K562 (cell line): Measurements from ENCODE around the gene WDPCP.
"Not testable (repeated sequence)": the region's sequence is repeated elsewhere in the genome, so short reads cannot be mapped to it uniquely, and the experiment has no call there.

Experiments
- CREB1 ChIP-seq, 2 experiments: sonication (generic) in 1 of 2; formaldehyde crosslinking in 1 of 2; IDR thresholded peaks; 2 replicates each; pipeline versions ENCODE4 v1.6.1 to v1.8.0; 2012 to 2022; ENCODE audit warnings: inconsistent platforms in 1 of 2, mild to moderate bottlenecking in 1 of 2, missing genetic modification reagents in 1 of 2, moderate library complexity in 1 of 2
- CTCF ChIP-seq, 3 experiments: IDR thresholded peaks in 2 of 3; conservative IDR thresholded peaks in 1 of 3; 2 replicates each; pipeline ENCODE4 v1.5.1; 2011 to 2012; ENCODE audit warnings: low read length in 3 of 3, mild to moderate bottlenecking in 3 of 3, control low read depth in 2 of 3, improper control_type of control experiment in 1 of 3, inconsistent platforms in 1 of 3, low read depth in 1 of 3, mixed read lengths in 1 of 3, moderate library complexity in 1 of 3; ENCODE audit not compliant: insufficient read depth in 2 of 3
- E2F3 ChIP-seq: fragments of 250-450 bp; sonication (Bioruptor Pico); IDR thresholded peaks from 2 replicates; pipeline ENCODE4 v1.4.0; 2020; ENCODE audit warnings: mild to moderate bottlenecking
- HNRNPL ChIP-seq: fragments of 200-400 bp; formaldehyde crosslinking; IDR thresholded peaks from 2 replicates; pipeline ENCODE4 v1.6.1; 2017; ENCODE audit warnings: low read depth, mild to moderate bottlenecking, low read length
- JUN ChIP-seq, 2 experiments: sonication (generic) in 1 of 2; formaldehyde crosslinking in 1 of 2; IDR thresholded peaks; 2 replicates each; pipeline versions ENCODE4 v1.6.1 to v1.8.0; 2012 to 2022; ENCODE audit warnings: borderline replicate concordance in 2 of 2, mild to moderate bottlenecking in 2 of 2, improper control_type of control experiment in 1 of 2, low read depth in 1 of 2, low read length in 1 of 2, missing genetic modification reagents in 1 of 2
- KLF6 ChIP-seq: fragments of 250-450 bp; sonication (Bioruptor Pico); IDR thresholded peaks from 2 replicates; pipeline ENCODE4 v1.4.0; 2020; ENCODE audit warnings: mild to moderate bottlenecking, moderate library complexity, borderline replicate concordance
- NFXL1 ChIP-seq: fragments of 450-650 bp; formaldehyde crosslinking; IDR thresholded peaks from 2 replicates; pipeline ENCODE4 v1.4.0; 2021; ENCODE audit warnings: mild to moderate bottlenecking
- ZBTB7A ChIP-seq: IDR thresholded peaks from 2 replicates; pipeline ENCODE4 v1.6.1; 2011; ENCODE audit warnings: low read depth, mild to moderate bottlenecking, low read length, moderate library complexity, borderline replicate concordance; ENCODE audit not compliant: control insufficient read depth
- ZEB2 ChIP-seq: fragments of 450-650 bp; IDR thresholded peaks from 2 replicates; pipeline ENCODE4 v1.6.1; 2016
- ZFX ChIP-seq: sonication (generic); formaldehyde crosslinking; IDR thresholded peaks from 2 replicates; pipeline ENCODE4 v1.8.0; 2022; ENCODE audit warnings: mild to moderate bottlenecking, missing genetic modification reagents, moderate library complexity
- ZNF124 ChIP-seq: sonication (generic); formaldehyde crosslinking; IDR thresholded peaks from 2 replicates; pipeline ENCODE4 v1.8.1; 2022; ENCODE audit warnings: missing genetic modification reagents

- not testable (repeated sequence) for TF ChIP-seq ZNF124 (CRISPR knock-in tag); KLF6; JUN (IDR thresholded peaks at IDR 0.05; ENCODE audit: borderline replicate concordance, low read depth, low read length); JUN (CRISPR knock-in tag; IDR thresholded peaks at IDR 0.05; ENCODE audit: borderline replicate concordance); CTCF (IDR thresholded peaks at IDR 0.05 in 2 of 3, conservative IDR thresholded peaks at IDR 0.05 in 1 of 3; ENCODE audit: insufficient read depth in 2 of 3, low read depth in 1 of 3, low read length in 3 of 3); ZBTB7A; NFXL1 (CRISPR knock-in tag); E2F3 (CRISPR knock-in tag); CREB1 (IDR thresholded peaks at IDR 0.05); CREB1 (CRISPR knock-in tag; IDR thresholded peaks at IDR 0.05); ZEB2; ZFX (CRISPR knock-in tag); HNRNPL
Observed at GRCh38 chr2:63469313-63469712, 119.0 kb downstream of the WDPCP start.
